Esophagus mucosa (tissue), 1 donor: ENCODE measurements around the gene SNRPB. TPM values are rescaled to one million over a fixed set of nuclear protein-coding genes. Genes with fewer than 3 reads are reported as not detected.
A peak's percentile ranks its signal among the peaks of the same experiment; 100 is the strongest.

Source experiments
- ATAC-seq: fragments of 200-7000 bp; cut with Tn5 transposase; one replicate; pipeline ENCODE4 v1.9.1; 2020
- total RNA-seq: library from RNA; stranded (reverse); gene quantifications from one replicate; pipeline ENCODE4 v1.2.4, GENCODE V29; 2023
- donor health status: DM: yes; HTN: yes; CAD: no.

The SNRPB gene
- total RNA-seq, 1 donor from 2014 or later = 177 TPM

- ATAC-seq = no peak
These were observed 2.9 kb upstream of the SNRPB start for GRCh38 chr20:2473516-2473915.

DNA sequence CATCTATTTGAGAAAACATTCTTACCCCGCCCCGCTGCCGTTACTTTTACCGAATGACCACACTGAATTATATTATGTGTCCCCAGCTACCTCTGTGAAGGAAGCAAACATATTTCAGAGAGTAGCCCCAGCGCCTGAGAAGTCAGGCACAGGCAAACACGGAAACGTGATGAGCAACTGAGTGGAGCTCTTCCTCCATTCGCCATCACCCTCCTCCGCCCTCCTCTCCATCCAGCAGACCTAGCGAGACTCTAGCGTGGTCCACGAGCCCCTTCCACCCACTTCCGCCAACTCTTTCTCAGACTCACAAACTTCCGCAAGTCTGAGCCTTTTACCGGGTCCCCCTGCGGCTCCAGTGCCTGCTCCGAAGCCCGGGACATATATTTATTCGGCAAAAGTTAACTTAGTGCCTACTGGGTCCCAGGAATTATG, 582 bp downstream of the SNRPB start:
- peak; percentile 55 for ATAC-seq

- ATAC-seq = no peak
These were observed 1.8 kb downstream of the SNRPB start for GRCh38 chr20:2468581-2469407.

GRCh38 chr20:2467412-2467811, 3.2 kb downstream of the SNRPB start:
- ATAC-seq = no peak

GRCh38 chr20:2465100-2465499, 5.5 kb downstream of the SNRPB start:
- no peak for ATAC-seq

- ATAC-seq = no peak
These were observed 6.8 kb downstream of the SNRPB start for GRCh38 chr20:2463616-2464365.

DNA sequence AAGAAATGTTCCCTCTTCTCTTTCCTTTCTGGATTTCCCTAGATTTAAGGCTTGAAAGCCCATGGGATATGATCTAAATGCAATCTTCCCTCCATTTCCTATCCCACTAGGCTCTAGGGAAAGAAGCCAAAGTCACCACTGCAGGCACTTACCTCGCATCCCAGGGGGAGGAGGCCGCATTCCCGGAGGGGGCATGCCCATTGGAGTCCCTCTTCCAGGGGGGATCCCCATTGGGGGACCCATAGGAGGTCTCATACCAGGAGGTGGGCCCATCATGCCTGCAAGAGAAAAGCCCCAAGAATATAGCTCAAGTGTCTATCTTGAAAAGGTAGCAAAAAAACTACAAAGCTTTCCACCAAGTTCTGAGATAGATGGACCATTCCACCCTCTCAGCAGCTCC, 8.1 kb downstream of the SNRPB start:
- no peak for ATAC-seq

DNA sequence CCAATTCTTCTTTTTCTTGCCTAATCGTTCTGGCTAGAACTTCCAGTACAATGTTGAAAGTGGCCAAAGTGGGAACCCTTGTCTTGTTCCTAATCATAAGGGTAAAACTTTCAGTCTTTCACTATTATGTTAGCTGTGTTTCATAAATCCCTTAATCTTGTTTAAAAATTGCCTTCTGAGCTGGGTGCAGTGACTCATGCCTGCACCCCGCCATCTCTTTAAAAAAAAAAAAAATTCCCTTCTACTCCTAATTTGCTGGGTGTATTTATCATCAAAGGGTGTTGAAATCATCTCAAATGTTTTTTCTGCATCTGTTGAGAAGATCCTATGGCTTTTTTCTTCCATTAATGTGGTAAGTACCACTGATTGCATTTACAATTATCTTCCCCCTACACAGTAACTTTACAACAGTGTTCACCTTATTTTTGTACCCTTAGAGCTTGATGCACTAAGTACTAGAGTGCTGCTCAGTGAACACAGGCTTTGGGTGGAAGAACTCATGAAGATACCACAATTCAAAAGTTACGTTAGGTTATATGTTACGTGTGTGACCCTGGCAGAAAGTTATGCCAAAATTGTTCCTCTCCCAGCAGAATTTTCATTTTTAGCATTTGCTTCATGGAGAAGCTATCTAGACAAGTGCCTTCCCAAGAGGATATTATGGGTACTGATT, 9.7 kb downstream of the SNRPB start:
- peak; percentile 30 for ATAC-seq

DNA sequence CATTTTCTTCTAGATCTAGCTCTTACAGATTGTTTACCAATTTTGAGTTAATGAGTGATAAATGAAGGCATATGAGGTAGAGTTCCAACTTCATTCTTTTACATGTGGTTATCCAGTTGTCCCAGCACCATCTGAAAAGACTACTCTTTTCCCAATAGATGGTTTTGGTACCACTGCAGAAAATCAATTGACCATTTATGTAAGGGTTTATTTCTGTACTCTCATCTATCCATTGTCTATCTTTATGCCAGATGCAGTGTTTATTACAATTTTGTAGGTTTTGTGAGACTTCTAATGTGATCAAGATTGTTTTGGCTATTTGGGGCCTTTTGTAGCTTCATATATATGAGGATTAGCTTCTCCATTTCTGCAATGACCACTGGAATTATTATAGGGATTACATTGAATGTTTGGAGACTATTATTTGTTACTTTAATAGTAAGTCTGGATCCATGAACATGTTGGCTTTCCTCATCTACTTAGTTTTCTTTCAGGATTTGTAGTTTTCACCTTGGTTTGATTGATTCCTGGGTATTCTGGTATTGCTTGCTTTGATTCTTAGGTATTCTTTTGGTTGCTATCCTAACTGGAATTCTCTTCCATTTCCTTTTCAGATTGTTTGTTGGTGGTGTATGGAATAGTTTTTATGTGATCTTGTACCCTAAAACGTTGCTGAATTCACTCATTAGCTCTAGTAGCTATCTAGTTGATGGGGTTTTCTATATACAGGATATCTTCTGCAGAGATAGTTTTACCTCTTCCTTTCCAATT, 10.4 kb downstream of the SNRPB start:
- no peak for ATAC-seq

- ATAC-seq = no peak
These were observed 11.6 kb downstream of the SNRPB start for GRCh38 chr20:2458919-2459499.

- no peak for ATAC-seq
These were observed 14.7 kb downstream of the SNRPB start for GRCh38 chr20:2455771-2456497.

DNA sequence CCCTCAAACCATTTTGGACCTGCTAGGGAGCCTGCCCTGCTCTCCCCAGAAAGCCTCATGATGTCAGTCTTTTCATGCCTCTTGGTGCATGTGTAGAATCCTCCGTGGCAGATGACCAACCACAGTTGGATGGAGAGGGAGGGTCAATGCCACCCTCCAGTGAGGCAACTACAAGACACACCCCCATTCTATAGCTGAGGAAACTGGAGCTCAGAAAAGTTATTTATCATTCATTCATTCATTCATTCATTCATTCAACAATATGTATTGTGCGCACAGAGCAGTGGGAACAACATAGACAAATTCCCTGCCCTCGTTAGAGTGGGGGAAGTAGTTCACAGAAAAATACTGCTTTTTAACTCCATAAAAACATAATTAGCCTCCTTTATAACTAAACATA, 16.8 kb downstream of the SNRPB start:
- no peak for ATAC-seq

DNA sequence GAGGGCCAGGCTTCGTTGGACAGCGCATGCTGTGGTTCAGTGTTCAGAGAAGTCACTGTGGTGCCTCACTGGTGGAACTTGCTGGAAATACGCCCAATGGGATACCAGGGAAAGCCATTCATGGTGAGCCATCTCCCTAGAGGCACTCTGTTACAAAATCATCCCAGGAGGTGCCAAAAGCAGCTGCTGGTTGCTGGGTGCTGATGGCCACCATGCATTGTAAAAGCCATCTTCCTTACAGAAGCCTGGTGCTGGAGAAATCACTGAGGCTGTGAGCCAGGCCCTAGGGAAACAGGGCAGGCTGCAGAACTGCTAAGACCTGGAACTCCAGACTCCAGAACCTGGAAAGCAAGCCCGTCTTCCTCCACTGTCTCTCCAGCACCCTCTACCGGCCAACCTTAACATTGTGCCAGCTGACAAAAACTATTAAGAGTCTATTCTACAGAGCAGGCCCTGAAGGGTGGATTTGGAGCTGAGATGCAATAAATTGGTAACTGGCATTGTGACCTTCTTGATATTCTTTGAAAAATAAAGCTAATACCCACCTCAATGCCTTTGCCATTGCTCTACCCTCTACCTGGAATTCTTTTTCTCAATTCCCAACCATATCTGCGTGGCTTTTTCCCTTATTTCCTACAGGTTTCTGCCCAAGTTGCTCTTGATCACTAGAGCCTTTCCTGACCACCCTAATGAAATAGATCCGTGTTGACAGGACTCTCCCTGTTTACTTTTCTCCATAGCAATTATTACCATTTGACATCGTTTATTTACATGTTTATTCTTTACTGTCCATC, 18.5 kb downstream of the SNRPB start:
- ATAC-seq = peak; percentile 88

DNA sequence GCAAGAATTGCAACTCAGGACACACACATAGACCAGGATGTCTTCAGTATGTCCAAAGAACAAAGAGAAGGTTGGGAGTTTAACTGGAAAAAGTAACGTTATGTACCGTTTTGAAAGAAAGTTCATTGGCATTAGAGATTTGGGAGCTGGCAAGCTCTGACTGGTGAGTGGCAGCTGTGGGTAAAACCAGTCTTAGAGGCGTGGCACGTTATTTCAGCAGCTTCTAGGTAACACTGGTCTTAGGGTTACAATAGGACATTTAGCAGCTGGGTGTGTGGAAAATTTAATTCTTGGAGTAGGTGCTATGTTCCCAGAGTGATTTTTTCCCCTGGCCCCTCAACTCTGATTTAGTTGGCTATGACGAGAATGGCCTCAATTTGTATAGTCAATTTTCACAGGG, 19.2 kb downstream of the SNRPB start:
- ATAC-seq = peak; percentile 72

GRCh38 chr20:2449386-2449785, 21.2 kb downstream of the SNRPB start:
- no peak for ATAC-seq

- ATAC-seq = peak; percentile 71
These were observed 23.7 kb downstream of the SNRPB start for GRCh38 chr20:2446845-2447244.

- ATAC-seq = no peak
These were observed 39.4 kb downstream of the SNRPB start for GRCh38 chr20:2431185-2431584.

GRCh38 chr20:2430538-2430937, 40.1 kb downstream of the SNRPB start:
- ATAC-seq = no peak

DNA sequence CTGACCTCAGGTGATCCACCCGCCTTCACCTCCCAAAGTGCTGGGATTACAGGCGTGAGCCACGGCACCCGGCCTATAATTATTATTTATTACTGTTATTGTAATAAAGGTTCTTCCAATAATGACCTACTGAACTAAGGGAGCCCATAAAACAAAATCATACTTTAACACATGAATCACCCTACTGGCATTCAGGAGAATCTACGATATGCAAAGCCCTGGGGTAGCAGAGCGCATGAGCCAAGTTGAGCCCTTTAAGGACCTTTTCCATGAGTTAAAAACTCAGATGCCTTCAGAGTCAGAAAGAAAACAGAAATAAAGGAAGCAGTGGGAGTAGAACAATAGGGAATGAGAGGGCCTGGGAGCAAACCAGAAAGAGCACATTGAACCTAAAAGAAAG, 41.5 kb downstream of the SNRPB start:
- ATAC-seq = no peak

- ATAC-seq = no peak
These were observed 49.3 kb downstream of the SNRPB start for GRCh38 chr20:2421247-2421646.

GRCh38 chr20:2420510-2420909, 50.1 kb downstream of the SNRPB start:
- ATAC-seq = no peak
